ENCODE measurements around the gene ZDHHC18. TPM values are rescaled to one million over a fixed set of nuclear protein-coding genes. Genes with fewer than 3 reads are reported as not detected.

ZDHHC18 gene
- 25.1 and 31.0 TPM in 2 replicates for total RNA-seq (2014; rRNA removed; shearing (Covaris generic); ENCODE audit: low replicate concordance)

GRCh38 chr1:26826261-26827105, at the start of gene ZDHHC18:
Gene ZDHHC18, plus strand, starts transcription at chr1:26826688. Its CDS starts 117 bp downstream, at chr1:26826805.
- H3K27ac ChIP-seq (ENCODE audit: low read length), result peak within 1 kb of the TSS; percentile 28; the same call in 1 of the 2 replicates
- H2AFZ ChIP-seq (ENCODE audit: low read length), result peak within 1 kb of the TSS; percentile 97
- peak; percentile 85 for DNase-seq
- no peaks in the 10 kb centered on the region for H3K27me3 ChIP-seq (ENCODE audit: low read length)
- H3K4me3 ChIP-seq (ENCODE audit: low read length), result peak within 1 kb of the TSS; percentile 79
- H3K9me3 ChIP-seq (ENCODE audit: low read length), result no peaks in the 10 kb centered on the region
- peaks cover 49% of the 10 kb centered on the region for H3K79me2 ChIP-seq (ENCODE audit: low read length)
- H3K4me1 ChIP-seq (ENCODE audit: low read length), result peaks cover 38% of the 10 kb centered on the region
- H3K4me2 ChIP-seq (ENCODE audit: low read depth, low read length, poor library complexity, severe bottlenecking), result peak within 1 kb of the TSS; percentile 95
- no peaks in the 10 kb centered on the region for H4K20me1 ChIP-seq (ENCODE audit: insufficient read depth, low read depth, low read length)
- H3K36me3 ChIP-seq (ENCODE audit: insufficient read depth, low read length), result peaks cover 15% of the 10 kb centered on the region; the same call in 1 of the 2 replicates
- H3K9me2 ChIP-seq (replicated peaks; ENCODE audit: insufficient read depth, low read length), result no peaks in the 10 kb centered on the region
- H3K9ac ChIP-seq (ENCODE audit: low read length), result peak within 1 kb of the TSS; percentile 81

- Histone ChIP-seq H3K36me3 (ENCODE audit: insufficient read depth, low read length) (peaks cover 68% of the 10 kb centered on the region), H3K4me1 (ENCODE audit: low read length) (peaks cover 17% of the 10 kb centered on the region), H3K27me3 (ENCODE audit: low read length) (no peaks in the 10 kb centered on the region), H3K27ac (ENCODE audit: low read length) (no peak overlapping the region), H3K4me3 (ENCODE audit: low read length) (no peak overlapping the region), H3K9ac (ENCODE audit: low read length) (no peak overlapping the region), H2AFZ (ENCODE audit: low read length) (no peak overlapping the region), H3K9me3 (ENCODE audit: low read length) (no peaks in the 10 kb centered on the region), H3K4me2 (ENCODE audit: low read depth, low read length, poor library complexity, severe bottlenecking) (no peak overlapping the region), H3K9me2 (replicated peaks; ENCODE audit: insufficient read depth, low read length) (no peaks in the 10 kb centered on the region), H4K20me1 (ENCODE audit: insufficient read depth, low read depth, low read length) (no peaks in the 10 kb centered on the region), H3K79me2 (ENCODE audit: low read length) (peaks cover 8% of the 10 kb centered on the region; the same call in 1 of the 2 replicates)
- no peak for DNase-seq
Measured at GRCh38 chr1:26779098-26779668, 47.3 kb upstream of the ZDHHC18 start.

GRCh38 chr1:26780344-26780957, 46.0 kb upstream of the ZDHHC18 start:
- H3K9me3 ChIP-seq (ENCODE audit: low read length), result no peaks in the 10 kb centered on the region
- no peaks in the 10 kb centered on the region for H4K20me1 ChIP-seq (ENCODE audit: insufficient read depth, low read depth, low read length)
- H3K4me2 ChIP-seq (ENCODE audit: low read depth, low read length, poor library complexity, severe bottlenecking), result no peak overlapping the region
- no peaks in the 10 kb centered on the region for H3K27me3 ChIP-seq (ENCODE audit: low read length)
- no peak overlapping the region for H2AFZ ChIP-seq (ENCODE audit: low read length)
- no peaks in the 10 kb centered on the region for H3K9me2 ChIP-seq (replicated peaks; ENCODE audit: insufficient read depth, low read length)
- no peak for DNase-seq
- no peak overlapping the region for H3K4me3 ChIP-seq (ENCODE audit: low read length)
- no peak overlapping the region for H3K27ac ChIP-seq (ENCODE audit: low read length)
- no peak overlapping the region for H3K9ac ChIP-seq (ENCODE audit: low read length)
- peaks cover 8% of the 10 kb centered on the region; the same call in 1 of the 2 replicates for H3K79me2 ChIP-seq (ENCODE audit: low read length)
- peaks cover 57% of the 10 kb centered on the region for H3K36me3 ChIP-seq (ENCODE audit: insufficient read depth, low read length)
- H3K4me1 ChIP-seq (ENCODE audit: low read length), result peaks cover 30% of the 10 kb centered on the region

GRCh38 chr1:26781206-26781825, 45.2 kb upstream of the ZDHHC18 start:
- Histone ChIP-seq H4K20me1 (ENCODE audit: insufficient read depth, low read depth, low read length) (no peaks in the 10 kb centered on the region), H3K36me3 (ENCODE audit: insufficient read depth, low read length) (peaks cover 51% of the 10 kb centered on the region), H3K4me2 (ENCODE audit: low read depth, low read length, poor library complexity, severe bottlenecking) (no peak overlapping the region), H3K4me1 (ENCODE audit: low read length) (peaks cover 39% of the 10 kb centered on the region), H3K9me3 (ENCODE audit: low read length) (no peaks in the 10 kb centered on the region), H3K79me2 (ENCODE audit: low read length) (peaks cover 8% of the 10 kb centered on the region; the same call in 1 of the 2 replicates), H3K27me3 (ENCODE audit: low read length) (no peaks in the 10 kb centered on the region), H3K9ac (ENCODE audit: low read length) (no peak overlapping the region), H3K4me3 (ENCODE audit: low read length) (no peak overlapping the region), H3K27ac (ENCODE audit: low read length) (no peak overlapping the region), H2AFZ (ENCODE audit: low read length) (no peak overlapping the region), H3K9me2 (replicated peaks; ENCODE audit: insufficient read depth, low read length) (no peaks in the 10 kb centered on the region)
- no peak for DNase-seq

GRCh38 chr1:26782521-26783212, 43.8 kb upstream of the ZDHHC18 start:
- no peaks in the 10 kb centered on the region for H4K20me1 ChIP-seq (ENCODE audit: insufficient read depth, low read depth, low read length)
- H3K9me3 ChIP-seq (ENCODE audit: low read length), result no peaks in the 10 kb centered on the region
- no peak overlapping the region for H3K4me3 ChIP-seq (ENCODE audit: low read length)
- peak overlapping the region; percentile 2; the same call in 1 of the 2 replicates for H3K27ac ChIP-seq (ENCODE audit: low read length)
- H3K36me3 ChIP-seq (ENCODE audit: insufficient read depth, low read length), result peaks cover 40% of the 10 kb centered on the region
- peaks cover 4% of the 10 kb centered on the region; the same call in 1 of the 2 replicates for H3K79me2 ChIP-seq (ENCODE audit: low read length)
- no peak for DNase-seq
- no peak overlapping the region for H3K4me2 ChIP-seq (ENCODE audit: low read depth, low read length, poor library complexity, severe bottlenecking)
- no peak overlapping the region for H3K9ac ChIP-seq (ENCODE audit: low read length)
- peaks cover 51% of the 10 kb centered on the region for H3K4me1 ChIP-seq (ENCODE audit: low read length)
- H2AFZ ChIP-seq (ENCODE audit: low read length), result no peak overlapping the region
- H3K27me3 ChIP-seq (ENCODE audit: low read length), result no peaks in the 10 kb centered on the region
- H3K9me2 ChIP-seq (replicated peaks; ENCODE audit: insufficient read depth, low read length), result no peaks in the 10 kb centered on the region

- Histone ChIP-seq H4K20me1 (ENCODE audit: insufficient read depth, low read depth, low read length) (no peaks in the 10 kb centered on the region), H3K9me2 (replicated peaks; ENCODE audit: insufficient read depth, low read length) (no peaks in the 10 kb centered on the region), H3K4me1 (ENCODE audit: low read length) (peaks cover 51% of the 10 kb centered on the region), H2AFZ (ENCODE audit: low read length) (no peak overlapping the region), H3K4me3 (ENCODE audit: low read length) (no peak overlapping the region), H3K9me3 (ENCODE audit: low read length) (no peaks in the 10 kb centered on the region), H3K79me2 (ENCODE audit: low read length) (peaks cover under 1% of the 10 kb centered on the region; the same call in 1 of the 2 replicates), H3K27me3 (ENCODE audit: low read length) (no peaks in the 10 kb centered on the region), H3K36me3 (ENCODE audit: insufficient read depth, low read length) (peaks cover 35% of the 10 kb centered on the region), H3K27ac (ENCODE audit: low read length) (no peak overlapping the region), H3K9ac (ENCODE audit: low read length) (no peak overlapping the region), H3K4me2 (ENCODE audit: low read depth, low read length, poor library complexity, severe bottlenecking) (no peak overlapping the region)
- no peak for DNase-seq
Measured at GRCh38 chr1:26783646-26784022, 42.9 kb upstream of the ZDHHC18 start.

- Histone ChIP-seq H2AFZ (ENCODE audit: low read length) (no peak overlapping the region), H3K9me3 (ENCODE audit: low read length) (no peaks in the 10 kb centered on the region), H3K4me1 (ENCODE audit: low read length) (peaks cover 56% of the 10 kb centered on the region), H3K79me2 (ENCODE audit: low read length) (no peaks in the 10 kb centered on the region; the same call in 1 of the 2 replicates), H3K9ac (ENCODE audit: low read length) (no peak overlapping the region), H4K20me1 (ENCODE audit: insufficient read depth, low read depth, low read length) (no peaks in the 10 kb centered on the region), H3K27me3 (ENCODE audit: low read length) (no peaks in the 10 kb centered on the region), H3K4me3 (ENCODE audit: low read length) (no peak overlapping the region), H3K36me3 (ENCODE audit: insufficient read depth, low read length) (peaks cover 30% of the 10 kb centered on the region; the same call in 1 of the 2 replicates), H3K4me2 (ENCODE audit: low read depth, low read length, poor library complexity, severe bottlenecking) (no peak overlapping the region), H3K9me2 (replicated peaks; ENCODE audit: insufficient read depth, low read length) (no peaks in the 10 kb centered on the region), H3K27ac (ENCODE audit: low read length) (peak overlapping the region; percentile 95; the same call in 1 of the 2 replicates)
- no peak for DNase-seq
Measured at GRCh38 chr1:26784023-26784871, 42.2 kb upstream of the ZDHHC18 start.
